Activated CD4-positive, alpha-beta T cell treated with anti-CD3 and anti-CD28 coated beads, Interleukin-10, Interleukin-2, amounts not matched to agents 100 ng/mL and 50 ng/mL, durations not matched to agents 16 hours and 8 hours (primary cell): ENCODE measurements around the gene ATG7.
A peak's percentile ranks its signal among the peaks of the same experiment; 100 is the strongest.
"Not testable (repeated sequence)": the region's sequence is repeated elsewhere in the genome, so short reads cannot be mapped to it uniquely, and the experiment has no call there.

ENCODE experiments used
- DNase-seq: peaks from one replicate; pipeline ENCODE4 v3.0.0-alpha.2; 2020

ATG7 gene

DNA sequence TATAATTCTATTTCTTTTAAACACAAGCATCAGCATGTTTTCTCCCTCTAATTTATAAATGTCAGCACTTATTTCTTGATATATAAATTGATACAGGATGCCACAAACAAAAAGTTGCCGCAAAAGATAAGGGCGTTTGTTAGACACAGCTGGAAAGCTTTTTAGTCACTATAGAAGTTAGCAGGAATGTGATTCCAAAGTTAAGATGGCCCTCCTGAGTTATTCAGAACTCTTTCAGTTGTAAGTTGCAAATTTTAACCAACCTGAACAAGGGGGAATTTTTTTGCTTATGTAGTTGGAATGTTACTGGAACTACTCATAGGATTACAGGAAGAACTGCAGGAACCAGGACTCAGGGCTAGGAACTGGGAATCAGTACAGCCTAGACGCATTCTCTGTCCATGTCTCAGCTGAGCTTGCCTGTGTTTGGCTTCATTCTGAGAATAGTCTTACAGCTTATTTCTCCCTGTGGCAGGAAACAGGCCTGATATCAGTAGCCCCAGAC lies 205.3 kb downstream of the ATG7 start:
- no peak for DNase-seq

DNA sequence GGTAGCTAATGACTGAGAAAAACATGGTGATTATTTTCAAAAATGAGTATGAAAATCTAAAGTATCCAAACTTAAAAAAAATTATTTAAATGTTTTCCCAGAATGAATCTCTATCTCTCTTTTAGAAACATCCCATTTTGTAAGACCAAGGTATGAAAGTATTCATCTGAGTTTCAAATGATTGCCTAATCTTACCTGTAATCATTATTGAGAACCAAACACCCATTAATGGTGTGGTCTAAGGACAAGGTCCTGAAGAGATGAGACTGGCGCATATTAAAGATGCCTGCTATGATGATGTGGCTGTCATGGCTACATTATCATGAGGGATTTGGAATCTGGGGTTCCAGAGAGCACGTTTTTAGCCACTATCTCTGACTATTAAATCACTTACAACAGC lies 206.0 kb downstream of the ATG7 start:
- no peak for DNase-seq

DNA sequence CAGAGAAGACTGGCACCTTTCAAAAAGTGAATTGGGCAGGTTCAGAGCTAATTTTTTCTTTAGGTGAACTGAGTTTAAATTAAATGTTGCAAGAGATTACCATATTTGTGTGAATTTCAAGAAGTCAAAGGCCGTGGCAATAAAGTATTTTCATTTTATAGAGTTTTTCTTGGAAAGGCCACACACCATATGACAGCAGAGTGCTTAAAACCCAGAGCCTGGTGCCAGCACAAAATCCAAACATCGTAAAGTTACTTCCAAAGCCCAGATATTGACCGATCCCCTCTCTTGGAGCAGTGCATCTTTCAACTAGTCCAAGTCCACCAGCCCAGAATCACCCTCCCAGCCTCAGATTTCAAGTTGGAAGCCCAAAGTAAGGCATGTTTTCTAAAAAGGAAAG lies 207.0 kb downstream of the ATG7 start:
- no peak for DNase-seq

DNA sequence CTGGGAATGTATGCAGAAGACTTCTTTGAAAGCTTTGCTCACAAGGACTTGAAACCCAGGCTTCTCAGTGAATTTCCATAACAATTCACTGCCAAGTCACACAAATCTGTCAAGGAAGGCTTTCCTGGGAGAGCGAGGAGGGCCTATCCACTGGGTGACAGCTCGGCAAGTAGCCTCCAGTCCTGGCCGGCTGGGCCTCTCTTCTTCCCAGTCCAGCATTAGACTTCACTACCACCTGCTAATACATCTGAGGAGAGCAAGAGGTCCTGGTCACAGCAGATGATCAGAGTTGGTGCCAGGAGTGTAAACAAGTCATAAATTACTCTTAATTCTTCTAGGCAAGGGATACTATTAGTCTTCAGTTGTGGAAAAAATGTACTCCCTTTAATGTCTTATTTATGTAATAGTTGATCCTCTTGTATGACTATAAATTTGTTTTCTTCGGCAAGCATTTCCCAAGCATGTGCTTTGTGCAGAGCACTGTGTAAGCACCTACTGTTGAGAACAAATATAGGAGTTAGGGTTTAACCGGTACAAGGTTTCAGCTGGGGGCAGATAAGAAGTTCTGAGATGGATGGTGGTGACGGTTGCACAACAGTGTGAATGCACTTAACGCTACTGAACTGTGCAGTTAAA lies 208.6 kb downstream of the ATG7 start:
- no peak for DNase-seq

DNA sequence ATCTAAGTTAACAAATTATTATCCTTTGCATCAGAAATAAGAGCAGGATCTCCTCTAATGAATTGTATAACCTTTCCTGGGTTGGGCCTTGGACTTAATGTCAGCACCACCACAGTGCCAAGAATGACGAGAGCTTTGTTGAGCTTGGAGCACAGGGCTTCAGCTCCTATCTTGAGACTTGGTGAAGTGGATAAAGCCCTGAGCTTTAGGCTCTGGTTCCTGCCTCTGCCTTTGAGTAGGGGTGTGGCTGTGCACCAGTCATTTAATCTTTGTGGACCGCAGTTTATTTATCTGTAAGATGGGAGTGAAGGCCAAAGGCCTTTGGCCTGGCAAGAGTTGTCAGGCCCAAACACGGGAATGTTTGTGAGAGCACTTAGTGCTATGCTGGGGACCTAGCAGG lies 209.4 kb downstream of the ATG7 start:
- DNase-seq, result no peak

DNA sequence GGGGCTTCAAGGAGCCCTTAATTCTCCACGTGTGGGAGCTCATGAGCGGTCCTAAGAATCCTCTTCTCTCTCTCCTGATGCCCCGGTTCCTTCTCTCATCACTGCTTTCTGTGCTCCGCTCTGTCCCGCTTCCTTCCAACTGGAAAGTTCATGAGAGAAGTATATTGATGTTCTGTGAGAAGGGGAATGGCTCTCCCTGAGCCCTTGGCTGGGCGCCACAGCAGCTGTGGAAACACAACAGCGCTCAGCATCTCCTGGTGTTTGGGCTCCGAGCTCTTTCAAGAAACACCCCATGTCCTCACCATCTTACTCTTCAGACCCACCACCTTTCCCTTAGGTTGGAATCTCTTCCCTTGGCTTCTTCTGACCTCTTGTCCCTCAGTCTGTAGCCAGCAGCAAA lies 209.8 kb downstream of the ATG7 start:
- no peak for DNase-seq

DNA sequence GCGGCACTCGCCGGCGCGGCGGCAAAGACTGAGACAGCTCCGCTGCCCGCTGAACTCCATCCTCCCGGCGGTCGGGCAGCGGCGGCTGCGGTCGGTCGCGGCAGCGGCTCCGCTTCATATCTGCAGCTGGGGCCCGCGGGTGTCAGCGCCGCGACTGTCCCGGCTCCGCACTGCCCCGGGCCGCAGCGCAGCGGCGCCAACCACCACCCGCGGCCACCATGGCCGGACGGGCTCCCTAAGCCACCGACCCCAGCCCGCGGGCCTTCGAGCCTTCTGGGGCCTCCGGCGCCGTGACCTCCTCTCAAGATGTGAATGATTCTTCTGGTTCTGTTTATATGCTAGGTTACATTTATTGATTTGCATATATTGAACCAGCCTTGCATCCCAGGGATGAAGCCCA lies 216.2 kb downstream of the ATG7 start:
- not testable (repeated sequence) for DNase-seq

DNA sequence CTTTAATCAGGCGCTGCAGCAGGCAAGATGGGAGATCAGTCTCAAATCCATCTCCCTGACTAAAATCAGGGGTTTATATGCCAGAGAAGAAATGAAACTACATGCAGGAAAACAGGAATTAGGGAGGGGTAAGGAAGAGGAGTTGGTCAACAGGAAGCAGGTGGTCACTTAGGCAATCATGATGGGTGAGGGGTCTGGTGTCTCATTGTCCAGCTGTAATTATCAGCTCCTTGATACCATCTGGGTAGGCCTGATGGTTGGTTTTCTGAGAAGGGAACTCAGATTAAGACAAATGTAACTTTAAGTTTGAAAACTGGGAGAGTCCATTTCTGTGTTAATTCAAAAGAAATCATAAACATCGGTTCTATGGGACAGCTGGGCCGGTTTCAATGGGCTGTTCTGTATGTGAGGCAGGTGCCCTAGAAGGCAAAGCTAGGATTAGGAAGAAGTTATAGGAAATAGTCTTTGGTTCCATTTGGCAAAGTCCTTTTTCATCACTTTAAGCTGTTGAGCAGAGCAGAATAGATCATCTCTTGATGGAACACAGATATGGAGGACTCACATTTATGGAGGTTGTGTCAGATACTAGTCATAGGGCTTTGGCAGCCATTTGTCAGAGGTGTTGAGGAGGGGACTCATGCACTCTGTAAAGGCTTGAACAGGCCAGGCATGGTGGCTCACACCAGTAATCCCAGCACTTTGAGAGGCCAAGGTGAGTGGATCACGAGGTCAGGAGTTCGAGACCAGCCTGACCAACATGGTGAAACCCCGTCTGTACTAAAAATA lies 222.1 kb downstream of the ATG7 start:
- no peak for DNase-seq

DNA sequence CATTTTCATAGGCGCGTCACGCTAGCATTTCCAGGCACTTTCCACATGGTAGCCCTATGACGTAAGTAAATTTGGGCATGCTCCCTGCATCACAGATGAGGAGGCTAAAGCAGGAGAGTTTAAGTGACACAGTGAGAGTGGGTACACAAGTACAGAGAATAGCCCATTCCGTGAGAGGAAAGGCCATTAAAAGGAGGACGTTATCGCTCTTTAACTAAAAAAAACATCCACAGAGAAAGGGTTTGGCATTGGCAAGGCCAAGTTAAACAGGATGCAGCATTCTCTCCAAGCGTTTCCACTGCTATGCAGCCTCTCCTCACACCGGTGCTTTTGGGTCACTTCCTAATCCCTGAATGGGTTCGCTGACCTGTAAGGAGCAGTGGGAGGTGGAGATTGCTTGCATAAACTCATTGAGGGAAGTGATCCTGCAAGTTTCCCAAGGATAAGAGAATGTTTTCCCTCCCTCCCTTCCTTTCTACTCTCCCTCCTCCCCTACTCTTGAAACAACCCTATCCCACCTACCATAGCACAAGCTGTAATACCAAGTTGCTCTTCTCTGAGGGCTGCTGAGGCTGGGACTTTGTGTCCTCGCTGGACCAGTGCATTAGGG lies 223.9 kb downstream of the ATG7 start:
- DNase-seq, result no peak

DNA sequence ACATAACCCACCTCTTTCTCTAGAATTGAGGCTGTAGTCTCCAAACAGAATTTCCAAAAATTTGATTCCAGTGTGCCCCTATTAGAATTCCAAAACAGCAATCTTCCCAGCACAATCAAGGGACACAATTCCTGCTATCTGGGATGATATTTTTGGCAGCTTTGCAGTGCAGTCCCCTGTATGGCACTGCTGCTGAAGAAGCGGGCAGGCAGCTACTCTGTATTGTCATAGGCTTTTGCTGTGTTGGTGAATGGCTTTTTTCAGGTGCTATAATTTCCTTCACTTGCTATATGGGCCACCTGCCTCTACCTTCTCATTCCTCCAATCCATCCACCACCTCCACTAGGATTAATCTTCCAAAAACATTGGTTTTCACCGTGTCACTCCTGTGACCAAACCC lies 226.0 kb downstream of the ATG7 start:
- no peak for DNase-seq

DNA sequence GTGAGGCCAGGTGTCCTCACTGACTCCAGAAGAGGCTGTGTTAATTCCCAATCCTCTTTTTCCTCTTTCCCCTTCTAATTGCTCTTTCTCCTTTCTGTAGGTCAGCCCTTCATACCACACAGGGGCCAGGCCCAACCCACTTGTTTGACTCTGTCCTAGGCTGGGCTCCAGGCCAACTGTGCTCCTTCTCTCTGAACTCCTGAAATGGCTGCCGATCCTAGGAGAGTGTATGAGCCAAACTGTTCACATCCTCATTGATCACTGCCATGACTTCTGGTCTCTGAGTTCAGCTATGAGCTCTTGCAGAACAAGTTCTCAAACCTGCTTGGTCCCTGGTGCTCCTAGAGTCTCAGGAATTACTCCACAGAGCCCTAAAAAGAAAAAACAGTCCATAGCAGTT lies 226.4 kb downstream of the ATG7 start:
- no peak for DNase-seq

DNA sequence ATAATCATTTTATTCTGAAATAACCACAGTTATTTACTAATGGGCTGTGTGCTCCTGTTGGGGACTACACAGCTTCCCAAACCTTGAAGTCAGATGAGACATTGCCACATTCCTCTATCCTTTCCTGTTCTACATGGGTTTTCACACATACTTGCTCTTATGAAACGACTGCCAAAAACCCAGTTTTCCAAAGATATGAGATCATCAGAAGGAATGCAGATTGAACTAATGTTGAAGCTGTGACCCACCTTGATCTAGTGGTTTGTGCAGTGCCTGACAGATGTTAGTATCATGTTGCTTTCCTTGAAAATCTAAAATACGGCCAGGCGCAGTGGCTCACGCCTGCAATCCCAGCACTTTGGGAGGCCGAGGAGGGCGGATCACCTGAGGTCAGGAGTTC lies 226.9 kb downstream of the ATG7 start:
- DNase-seq, result no peak

DNA sequence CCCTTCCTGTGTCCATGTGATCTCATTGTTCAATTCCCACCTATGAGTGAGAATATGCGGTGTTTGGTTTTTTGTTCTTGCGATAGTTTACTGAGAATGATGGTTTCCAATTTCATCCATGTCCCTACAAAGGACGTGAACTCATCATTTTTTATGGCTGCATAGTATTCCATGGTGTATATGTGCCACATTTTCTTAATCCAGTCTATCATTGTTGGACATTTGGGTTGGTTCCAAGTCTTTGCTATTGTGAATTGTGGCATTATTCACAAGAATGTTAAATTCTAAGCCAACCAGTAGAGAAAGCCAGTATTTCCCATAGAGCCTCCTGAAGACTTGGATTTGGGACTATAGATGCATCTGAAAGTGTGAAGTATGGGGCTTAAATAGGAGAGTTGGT lies 230.2 kb downstream of the ATG7 start:
- not testable (repeated sequence) for DNase-seq

DNA sequence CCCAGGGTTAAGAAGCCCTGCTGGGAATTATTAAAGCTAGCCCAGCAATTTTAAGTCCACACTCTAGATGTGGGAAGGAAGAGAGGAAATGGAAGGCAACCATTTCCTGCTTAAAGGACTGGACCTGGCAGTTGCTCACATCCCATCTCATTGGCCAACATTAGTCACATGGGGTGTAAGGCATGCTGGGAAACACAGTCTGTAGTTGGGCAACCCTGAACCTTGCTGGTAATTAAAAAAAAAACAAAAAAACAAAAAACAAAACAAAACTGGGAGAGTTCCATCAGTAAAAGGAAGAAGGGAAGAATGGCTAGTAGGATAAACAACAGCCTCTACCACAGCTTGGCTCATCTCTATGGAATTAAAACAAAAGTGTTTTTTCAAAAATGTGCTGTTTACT lies 235.5 kb downstream of the ATG7 start:
- DNase-seq, result no peak

DNA sequence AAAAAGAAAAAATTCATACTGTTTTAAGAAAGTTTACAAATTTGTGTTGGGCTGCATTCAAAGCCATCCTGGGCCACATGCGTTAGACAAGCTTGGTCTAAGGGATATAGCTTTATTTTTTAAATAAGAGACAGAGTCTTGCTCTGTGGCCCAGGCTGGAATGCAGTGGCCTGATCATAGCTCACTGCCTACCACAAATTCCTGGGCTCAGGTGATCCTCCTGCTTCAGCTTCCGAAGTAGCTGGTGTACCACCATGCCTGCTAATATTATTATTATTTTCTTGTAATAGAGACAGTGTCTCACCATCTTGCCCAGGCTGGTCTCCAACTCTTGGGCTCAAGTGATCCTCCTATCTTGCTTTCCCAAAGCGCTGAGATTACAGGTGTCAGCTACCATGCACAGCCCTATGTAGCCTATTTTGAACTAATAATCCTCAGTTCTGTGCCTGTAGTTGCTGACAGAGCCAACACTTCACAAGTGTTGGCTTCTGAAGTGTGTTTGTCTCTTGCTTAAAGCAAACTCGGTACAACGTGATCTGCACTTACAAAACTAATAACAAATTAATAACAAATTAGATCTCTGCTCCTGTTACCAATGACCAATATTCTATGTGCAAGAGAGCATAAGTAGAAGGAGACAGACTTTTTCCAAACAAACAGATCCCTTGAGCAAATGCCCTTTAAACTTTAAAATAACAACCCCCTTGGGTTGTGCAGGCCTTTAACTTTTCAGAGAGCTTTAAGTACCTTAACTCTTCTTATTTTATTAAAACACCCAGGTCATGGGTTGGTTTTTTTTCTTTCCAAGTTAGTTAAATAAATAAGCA lies 236.4 kb downstream of the ATG7 start:
- no peak for DNase-seq

DNA sequence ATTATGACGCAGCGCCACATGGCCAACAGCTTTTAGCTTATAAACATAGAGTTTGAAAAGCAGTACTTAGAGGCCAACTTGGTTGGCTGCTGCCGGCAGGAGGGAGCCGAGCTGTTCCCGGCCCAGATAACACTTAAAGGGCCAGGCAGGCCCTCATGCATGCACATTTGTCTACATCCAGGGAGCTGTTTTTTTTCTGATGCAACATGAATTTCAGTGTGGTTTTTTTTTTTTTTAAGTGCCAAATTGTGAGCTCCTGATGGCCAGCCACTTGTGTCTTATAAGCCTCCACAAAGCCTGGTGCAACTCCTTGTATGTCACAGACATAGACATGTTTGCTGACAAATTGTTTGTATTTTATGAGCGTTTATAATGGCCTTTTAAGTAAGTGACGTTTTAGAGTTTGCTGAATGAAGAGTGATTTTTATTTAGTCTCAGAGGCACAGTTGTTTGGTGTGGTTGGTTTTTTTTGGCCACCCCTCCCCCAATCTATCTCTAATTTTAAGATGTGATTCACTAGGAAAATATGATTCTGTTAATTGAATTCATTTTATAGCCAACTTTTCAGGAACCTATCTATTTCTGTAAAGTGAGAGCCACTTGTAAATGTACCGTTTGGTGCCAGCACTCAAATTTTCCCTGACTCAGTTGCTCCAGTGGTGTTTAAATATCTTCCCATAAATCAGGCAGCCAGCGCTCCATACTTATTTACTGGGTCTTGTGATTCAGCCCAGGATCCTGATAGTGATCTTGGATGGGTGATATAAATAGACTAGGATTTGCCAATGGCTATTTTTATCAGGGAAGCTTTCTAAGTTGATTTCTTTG lies 237.2 kb downstream of the ATG7 start:
- no peak for DNase-seq

DNA sequence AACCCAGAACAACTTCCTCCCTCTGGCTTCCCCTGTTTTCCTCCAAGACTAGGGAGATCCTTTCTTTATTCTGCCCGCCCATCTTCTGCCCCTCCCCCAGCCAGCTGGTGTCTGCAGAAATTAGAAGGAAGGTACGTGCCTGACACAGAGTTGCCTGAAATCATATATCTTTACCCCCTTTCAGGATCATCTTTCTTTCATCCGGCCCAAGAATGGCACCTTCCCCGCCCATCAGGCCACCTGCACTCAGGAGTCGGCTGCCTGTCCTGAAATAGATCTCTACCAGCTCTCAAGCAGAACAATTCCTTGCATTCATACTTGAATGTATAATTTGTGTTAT lies 237.8 kb downstream of the ATG7 start:
- no peak for DNase-seq

DNA sequence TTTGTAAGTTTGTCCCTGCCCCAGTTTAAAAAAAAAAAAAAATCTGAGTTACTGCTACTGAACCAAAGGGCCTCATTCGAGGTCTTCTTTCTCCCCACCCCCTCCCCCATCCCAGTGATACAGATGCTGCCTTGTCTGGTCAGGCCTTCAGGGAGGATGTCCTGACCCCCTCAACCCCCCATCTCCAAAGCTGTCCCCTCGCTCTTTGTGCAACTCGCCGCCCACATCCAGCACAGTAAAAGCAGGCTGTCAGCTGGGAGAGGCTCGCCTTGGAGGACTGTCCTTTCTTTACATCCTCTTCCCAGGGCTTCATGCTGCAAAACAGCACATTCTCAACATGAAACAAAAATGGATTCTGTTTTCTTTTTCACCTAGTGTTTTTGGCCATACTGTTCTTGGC lies 238.2 kb downstream of the ATG7 start:
- no peak for DNase-seq

DNA sequence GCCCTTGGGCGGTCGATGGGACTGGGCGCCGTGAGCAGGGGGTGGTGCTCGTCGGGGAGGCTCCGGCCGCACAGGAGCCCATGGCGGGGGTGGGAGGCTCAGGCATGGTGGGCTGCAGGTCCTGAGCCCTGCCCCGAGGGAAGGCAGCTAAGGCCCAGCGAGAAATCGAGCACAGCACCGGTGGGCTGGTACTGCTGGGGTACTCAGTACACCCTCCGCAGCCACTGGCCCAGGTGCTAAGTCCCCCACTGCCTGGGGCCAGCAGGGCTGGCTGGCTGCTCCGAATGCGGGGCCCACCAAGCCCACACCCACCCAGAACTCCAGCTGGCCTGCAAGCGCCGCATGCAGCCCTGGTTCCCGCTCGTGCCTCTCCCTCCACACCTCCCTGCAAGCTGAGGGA lies 239.4 kb downstream of the ATG7 start:
- DNase-seq, result not testable (repeated sequence)

DNA sequence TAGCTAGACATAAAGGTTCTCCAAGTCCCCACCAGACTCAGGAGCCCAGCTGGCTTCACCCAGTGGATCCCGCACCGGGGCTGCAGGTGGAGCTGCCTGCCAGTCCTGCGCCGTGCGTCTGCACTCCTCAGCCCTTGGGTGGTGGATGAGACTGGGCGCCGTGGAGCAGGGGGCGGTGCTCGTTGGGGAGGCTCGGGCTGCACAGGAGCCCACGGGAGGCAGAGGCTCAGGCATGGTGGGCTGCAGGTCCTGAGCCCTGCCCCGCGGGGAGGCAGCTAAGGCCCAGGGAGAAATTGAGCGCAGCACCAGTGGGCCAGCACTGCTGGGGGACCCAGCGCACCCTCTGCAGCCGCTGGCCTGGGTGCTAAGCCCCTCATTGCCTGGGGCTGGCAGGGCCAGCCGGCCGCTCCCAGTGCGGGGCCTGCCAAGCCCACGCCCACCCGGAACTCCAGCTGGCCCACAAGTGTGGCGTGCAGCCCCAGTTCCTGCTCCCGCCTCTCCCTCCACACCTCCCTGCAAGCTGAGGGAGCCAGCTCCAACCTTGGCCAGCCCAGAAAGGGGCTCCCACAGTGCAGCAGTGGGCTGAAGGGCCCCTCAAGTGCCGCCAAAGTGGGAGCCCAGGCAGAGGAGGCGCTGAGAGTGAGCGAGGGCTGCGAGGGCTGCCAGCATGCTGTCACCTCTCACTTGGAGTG lies 241.1 kb downstream of the ATG7 start:
- DNase-seq, result not testable (repeated sequence)

DNA sequence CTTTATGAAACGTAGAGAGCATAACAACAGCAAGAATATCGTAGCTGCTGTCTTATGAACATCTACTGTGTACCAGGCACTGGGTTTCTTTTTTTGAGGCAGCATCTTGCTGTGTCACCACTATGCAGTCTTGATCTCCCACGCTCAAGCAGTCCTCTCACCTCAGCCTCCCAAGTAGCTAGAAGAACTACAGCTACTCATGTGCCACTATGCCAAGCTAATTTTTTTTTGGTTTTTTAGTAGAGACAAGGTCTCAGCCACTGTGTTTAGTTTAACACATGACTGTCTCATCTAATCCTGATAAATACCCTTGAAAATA lies 241.6 kb downstream of the ATG7 start:
- DNase-seq, result no peak

DNA sequence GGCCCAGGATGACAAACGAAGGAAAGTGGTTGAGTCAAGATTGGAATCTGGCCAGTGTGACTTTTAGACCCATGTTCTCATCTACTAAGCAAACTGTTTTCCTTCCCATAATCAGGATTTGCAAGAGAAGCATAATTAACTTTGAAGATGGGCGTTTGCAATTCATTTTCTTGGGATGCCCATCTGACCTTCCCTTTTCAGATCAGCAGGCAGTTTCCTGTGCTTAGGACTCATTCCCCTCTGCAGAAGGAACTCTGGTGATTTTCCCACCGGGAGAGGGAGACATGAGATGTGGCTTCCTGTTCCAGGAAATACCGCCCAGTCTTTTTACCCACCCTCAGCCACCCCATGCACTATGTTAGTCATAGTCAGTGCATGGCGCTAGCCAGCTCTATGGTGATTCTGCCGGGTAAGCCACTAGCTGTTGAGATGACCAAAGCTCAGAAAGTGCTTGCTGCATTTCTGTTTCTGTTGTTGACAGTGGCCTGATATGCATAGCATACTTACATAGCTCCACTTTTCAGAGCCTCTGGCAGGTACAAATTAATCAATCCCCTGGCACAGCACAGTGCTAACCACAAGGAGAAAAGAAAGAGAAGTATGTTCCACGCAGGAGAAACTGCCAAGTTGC lies 242.1 kb downstream of the ATG7 start:
- peak; percentile 20 for DNase-seq
